Natural killer cell (primary cell): Measurements from ENCODE around the gene CHL1. TPM values are rescaled to one million over a fixed set of nuclear protein-coding genes. Genes with fewer than 3 reads are reported as not detected.
A peak's percentile ranks its signal among the peaks of the same experiment; 100 is the strongest.

Experiments
- ATAC-seq, 3 donors: fragments of 150-1000 bp in 2 of 3; fragments of 200-7000 bp in 1 of 3; cut with Tn5 transposase; 1 replicate in 1 of 3; 2 replicates in 2 of 3; pipeline ENCODE4 v1.10.0; 2021; ENCODE audit warnings: mild to moderate bottlenecking in 2 of 3, moderate library complexity in 2 of 3
- DNase-seq, 2 donors: peaks; one replicate each; pipeline versions ENCODE4 v3.0.0 to v3.0.0-alpha.2; 2013 to 2021; ENCODE audit warnings: mixed read lengths in 1 of 2
- H3K27ac ChIP-seq: one replicate; pipeline ENCODE4 v1.5.1; 2013; ENCODE audit warnings: mild to moderate bottlenecking, low read length
- H3K27me3 ChIP-seq: one replicate; pipeline ENCODE4 v1.6.1; 2013; ENCODE audit warnings: low read length; ENCODE audit not compliant: control insufficient read depth, insufficient read depth
- H3K36me3 ChIP-seq: one replicate; pipeline ENCODE4 v1.6.1; 2013; ENCODE audit warnings: low read length; ENCODE audit not compliant: control insufficient read depth, insufficient read depth
- H3K4me1 ChIP-seq: one replicate; pipeline ENCODE4 v1.6.1; 2013; ENCODE audit warnings: low read length; ENCODE audit not compliant: control insufficient read depth, insufficient read depth
- H3K4me3 ChIP-seq: one replicate; pipeline ENCODE4 v1.5.1; 2013; ENCODE audit warnings: low read length
- H3K9me3 ChIP-seq: one replicate; pipeline ENCODE4 v1.6.1; 2013; ENCODE audit warnings: low read length; ENCODE audit not compliant: control insufficient read depth, insufficient read depth
- H3K27ac Mint-ChIP-seq, 2 donors: one replicate each; pipeline ENCODE4 v1.8.0; 2022; ENCODE audit warnings: mild to moderate bottlenecking in 2 of 2, mixed read lengths in 2 of 2, moderate library complexity in 1 of 2
- H3K27me3 Mint-ChIP-seq, 2 donors: one replicate each; pipeline ENCODE4 v1.8.0; 2022; ENCODE audit warnings: low read depth in 2 of 2, mixed read lengths in 2 of 2
- H3K36me3 Mint-ChIP-seq: one replicate; pipeline ENCODE4 v1.8.0; 2022; ENCODE audit warnings: mixed read lengths
- H3K4me1 Mint-ChIP-seq, 2 donors: one replicate each; pipeline ENCODE4 v1.8.0; 2022; ENCODE audit warnings: mixed read lengths in 2 of 2
- H3K4me3 Mint-ChIP-seq: one replicate; pipeline ENCODE4 v1.8.0; 2022; ENCODE audit warnings: mild to moderate bottlenecking, moderate library complexity, mixed read lengths
- H3K9me3 Mint-ChIP-seq, 2 donors: one replicate each; pipeline ENCODE4 v1.8.0; 2022; ENCODE audit warnings: mixed read lengths in 2 of 2
- WGBS: methylation state at CpG from one replicate; pipeline ENCODE4 v1.1.7; 2013; ENCODE audit warnings: missing lambda C conversion rate; ENCODE audit not compliant: insufficient coverage; 5-methylcytosine and 5-hydroxymethylcytosine counted together
- intact Hi-C: fragments of 100-400 bp; cut with micrococcal nuclease; formaldehyde crosslinking; loops from one replicate; pipeline ENCODE4 v1.14.2; 2022
- total RNA-seq, 4 donors: library from RNA; stranded (reverse); fragments of 120-200 nt in 1 of 4; gene quantifications; one replicate each; pipeline versions ENCODE4 v1.2.3 to v1.2.4, GENCODE V29; 2013 to 2022
- TF ChIP-seq, protein P1 (sequence below): fragments of 200-600 bp; IDR thresholded peaks from one replicate; pipeline ENCODE4 v1.8.0; 2022; ENCODE audit warnings: antibody characterized with exemption

Gene CHL1
- not detected for total RNA-seq
- 8.3 TPM for total RNA-seq (2013)

DNA sequence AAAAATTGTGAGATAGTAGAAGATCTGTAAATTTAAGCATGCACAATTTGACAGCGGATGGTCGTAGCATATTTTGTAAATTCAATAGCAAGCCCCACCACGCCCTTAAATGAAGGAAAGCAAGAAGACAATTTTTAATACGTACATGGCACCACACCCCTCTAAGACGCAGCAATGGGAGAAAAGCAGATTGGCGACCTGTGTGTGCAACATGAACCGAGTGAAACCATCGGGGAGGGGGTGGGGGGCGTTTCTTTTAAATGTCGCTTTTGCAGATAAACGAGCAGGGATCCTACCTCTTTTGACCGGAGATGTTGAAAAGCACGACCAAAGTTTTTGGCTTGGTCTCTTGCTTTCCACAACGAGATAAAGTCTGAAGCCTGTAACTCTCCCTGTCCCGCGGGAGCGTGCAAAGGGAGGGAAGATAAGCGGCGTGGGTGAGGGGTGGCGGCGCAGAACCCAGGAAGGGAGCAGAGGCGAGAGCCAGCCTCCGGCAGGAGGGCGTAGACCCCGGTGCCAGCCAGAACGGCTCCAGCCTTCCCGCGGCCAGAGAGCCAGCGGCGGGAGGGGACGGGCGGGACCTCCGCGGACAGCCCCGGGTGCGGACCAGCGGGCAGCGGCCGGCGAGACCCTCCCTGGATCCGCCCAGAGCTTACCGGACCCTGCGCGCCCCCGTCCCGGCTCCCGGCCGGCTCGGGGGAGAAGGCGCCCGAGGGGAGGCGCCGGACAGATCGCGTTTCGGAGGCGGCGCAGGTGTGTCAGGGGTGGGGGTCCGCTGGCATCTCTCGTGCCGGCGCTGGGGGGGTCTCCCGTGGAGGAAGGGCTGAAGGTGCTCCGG lies at the start of gene CHL1:
Gene CHL1, plus strand, starts transcription at position 453 of the 838 bp plus-strand sequence. CDS start 123,014 bp downstream, outside the sequence.
- H3K9me3 ChIP-seq: peaks cover 2% of the 10 kb centered on the region
- Mint-ChIP-seq H3K27ac (no peak within 1 kb of the TSS), H3K36me3 (peaks cover 9% of the 10 kb centered on the region), H3K9me3 (peaks cover 3 to 8% of the 10 kb centered on the region in 2 donors), H3K27me3 (peaks cover 9 to 10% of the 10 kb centered on the region in 2 donors), H3K4me3 (no peak within 1 kb of the TSS), H3K4me1 (peaks cover 0 to 4% of the 10 kb centered on the region in 2 donors)
- intact Hi-C loops: no loop called here
- peaks cover 10% of the 10 kb centered on the region for H3K27me3 ChIP-seq
- no peak for DNase-seq
- WGBS: 5% methylated on average over 64 of the region's 64 CpGs
- H3K36me3 ChIP-seq: no peaks in the 10 kb centered on the region
- no peak for ATAC-seq
- H3K27ac ChIP-seq: no peak within 1 kb of the TSS
- H3K4me3 ChIP-seq: peak within 1 kb of the TSS; percentile 35
- no peaks in the 10 kb centered on the region for H3K4me1 ChIP-seq
- TF ChIP-seq, protein P1, sequence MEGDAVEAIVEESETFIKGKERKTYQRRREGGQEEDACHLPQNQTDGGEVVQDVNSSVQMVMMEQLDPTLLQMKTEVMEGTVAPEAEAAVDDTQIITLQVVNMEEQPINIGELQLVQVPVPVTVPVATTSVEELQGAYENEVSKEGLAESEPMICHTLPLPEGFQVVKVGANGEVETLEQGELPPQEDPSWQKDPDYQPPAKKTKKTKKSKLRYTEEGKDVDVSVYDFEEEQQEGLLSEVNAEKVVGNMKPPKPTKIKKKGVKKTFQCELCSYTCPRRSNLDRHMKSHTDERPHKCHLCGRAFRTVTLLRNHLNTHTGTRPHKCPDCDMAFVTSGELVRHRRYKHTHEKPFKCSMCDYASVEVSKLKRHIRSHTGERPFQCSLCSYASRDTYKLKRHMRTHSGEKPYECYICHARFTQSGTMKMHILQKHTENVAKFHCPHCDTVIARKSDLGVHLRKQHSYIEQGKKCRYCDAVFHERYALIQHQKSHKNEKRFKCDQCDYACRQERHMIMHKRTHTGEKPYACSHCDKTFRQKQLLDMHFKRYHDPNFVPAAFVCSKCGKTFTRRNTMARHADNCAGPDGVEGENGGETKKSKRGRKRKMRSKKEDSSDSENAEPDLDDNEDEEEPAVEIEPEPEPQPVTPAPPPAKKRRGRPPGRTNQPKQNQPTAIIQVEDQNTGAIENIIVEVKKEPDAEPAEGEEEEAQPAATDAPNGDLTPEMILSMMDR: no peak

DNA sequence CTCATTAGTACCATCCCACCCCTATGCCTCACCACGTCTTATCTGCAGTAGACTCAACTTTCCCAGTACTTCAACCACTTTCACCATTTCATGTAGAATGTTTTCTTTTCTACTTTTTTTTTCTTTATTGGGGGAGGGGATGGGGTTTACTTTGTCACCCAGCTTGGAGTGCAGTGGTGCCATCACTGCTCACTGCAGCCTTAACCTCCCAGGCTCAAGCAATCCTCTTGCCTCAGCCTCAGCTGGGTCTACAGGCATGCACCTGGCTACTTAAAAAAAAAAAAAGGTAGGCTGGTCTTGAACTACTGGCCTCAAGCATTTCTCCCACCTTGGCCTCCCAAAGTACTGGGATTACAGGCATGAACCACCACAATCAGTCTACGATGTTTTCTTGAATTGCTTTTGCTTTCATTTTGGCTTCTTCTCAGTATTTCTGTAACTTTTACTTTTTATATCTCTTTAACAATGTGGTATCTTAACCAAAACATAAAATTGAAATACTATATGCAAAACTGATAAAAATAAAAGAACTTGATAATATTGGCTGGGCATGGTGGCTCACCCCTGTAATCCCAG lies 44.9 kb upstream of the CHL1 start:
- Histone ChIP-seq H3K36me3 (no peaks in the 10 kb centered on the region), H3K4me3 (no peak overlapping the region), H3K27me3 (no peaks in the 10 kb centered on the region), H3K4me1 (no peaks in the 10 kb centered on the region), H3K27ac (no peak overlapping the region), H3K9me3 (no peaks in the 10 kb centered on the region)
- TF ChIP-seq, protein P1: no peak
- no peak overlapping the region for H3K4me3 Mint-ChIP-seq
- H3K9me3 Mint-ChIP-seq: peaks cover 9 to 10% of the 10 kb centered on the region in 2 donors
- H3K27ac Mint-ChIP-seq: no peak overlapping the region
- H3K27me3 Mint-ChIP-seq: no peaks in the 10 kb centered on the region
- 83% methylated on average over 1 of the region's 2 CpGs for WGBS
- H3K36me3 Mint-ChIP-seq: no peaks in the 10 kb centered on the region
- no peak for DNase-seq
- intact Hi-C loops: no loop called here
- no peaks in the 10 kb centered on the region for H3K4me1 Mint-ChIP-seq
- no peak for ATAC-seq

- H3K36me3 Mint-ChIP-seq: peaks cover 6% of the 10 kb centered on the region
These were observed 36.6 kb upstream of the CHL1 start for GRCh38 chr3:159974-160373.

More at GRCh38 chr3:159974-160373, 36.6 kb upstream of the CHL1 start:
- no peaks in the 10 kb centered on the region for H3K4me1 Mint-ChIP-seq
- DNase-seq: no peak
- no peak for ATAC-seq
- no peak overlapping the region for H3K4me3 ChIP-seq
- H3K27ac ChIP-seq: no peak overlapping the region
- no peaks in the 10 kb centered on the region for H3K4me1 ChIP-seq
- peaks cover 10 to 17% of the 10 kb centered on the region in 2 donors for H3K9me3 Mint-ChIP-seq
- no peaks in the 10 kb centered on the region for H3K36me3 ChIP-seq
- intact Hi-C loops: no loop called here
- TF ChIP-seq, protein P1: no peak
- no peak overlapping the region for H3K27ac Mint-ChIP-seq
- H3K4me3 Mint-ChIP-seq: no peak overlapping the region
- H3K27me3 Mint-ChIP-seq: no peaks in the 10 kb centered on the region
- 11% methylated on average over 1 of the region's 1 CpG for WGBS
- no peaks in the 10 kb centered on the region for H3K9me3 ChIP-seq
- H3K27me3 ChIP-seq: no peaks in the 10 kb centered on the region
